Left lung (tissue), 10 donors: ENCODE data around the gene NSD1. TPM values are rescaled to one million over a fixed set of nuclear protein-coding genes. Genes with fewer than 3 reads are reported as not detected.

Experiments used
- ATAC-seq: fragments of 200-7000 bp; cut with Tn5 transposase; one replicate; pipeline ENCODE4 v1.9.1; 2020; ENCODE audit warnings: moderate library complexity
- DNase-seq, 4 donors: peaks; one replicate each; pipeline ENCODE4 v3.0.0-alpha.2; 2013 to 2020
- H3K27ac ChIP-seq, 2 donors: fragments of 200-600 bp; sonication (generic) in 1 of 2; one replicate each; pipeline versions ENCODE4 v1.5.0 to v1.8.0; 2020 to 2021
- H3K27me3 ChIP-seq, 2 donors: fragments of 200-600 bp; sonication (generic) in 1 of 2; one replicate each; pipeline versions ENCODE4 v1.5.0 to v1.8.0; 2020 to 2021
- H3K36me3 ChIP-seq, 2 donors: fragments of 200-600 bp; sonication (generic) in 1 of 2; one replicate each; pipeline versions ENCODE4 v1.5.0 to v1.8.0; 2020 to 2021
- H3K4me1 ChIP-seq, 2 donors: fragments of 200-600 bp; one replicate each; pipeline ENCODE4 v1.8.0; 2021
- H3K4me3 ChIP-seq, 2 donors: fragments of 200-600 bp; sonication (generic) in 1 of 2; one replicate each; pipeline versions ENCODE4 v1.5.0 to v1.8.0; 2020 to 2021; ENCODE audit warnings: mild to moderate bottlenecking in 1 of 2
- H3K9me3 ChIP-seq, 2 donors: fragments of 200-600 bp; sonication (generic) in 1 of 2; one replicate each; pipeline versions ENCODE4 v1.5.0 to v1.8.0; 2020 to 2021
- CTCF ChIP-seq, 2 donors: fragments of 200-600 bp; sonication (generic) in 1 of 2; IDR thresholded peaks; one replicate each; pipeline versions ENCODE4 v1.5.0 to v1.8.0; 2021; ENCODE audit warnings: antibody characterized with exemption in 2 of 2
- intact Hi-C, 2 donors: fragments of 100-400 bp; cut with DNase I; formaldehyde crosslinking; loops; one replicate each; pipeline versions ENCODE4 v1.11.2 to v1.14.2; 2022
- polyA plus RNA-seq, 6 donors: library from polyadenylated mRNA; unstranded; fragments of 120-200 nt; gene quantifications; one replicate each; pipeline ENCODE4 v1.2.1, GENCODE V29; 2013; ENCODE audit not compliant: insufficient read length in 6 of 6
- total RNA-seq, 2 donors: library from RNA; stranded (reverse); fragmentation: NEBNext Ultra II Directional; extraction: Animal tissue kit (Norgen Biotek cat#: 25700); gene quantifications; one replicate each; pipeline ENCODE4 v1.2.1, GENCODE V29; 2021
- donor health status: DM: no; HTN: yes; CAD: no.
- donor health status: DM: no; HTN: no; CAD: no.

Gene NSD1
- total and polyA plus RNA-seq, 8 donors, result 45.8 to 79.7 (median 54.1) TPM

GRCh38 chr5:177332031-177332895 lies 198.7 kb downstream of the NSD1 start:
- H3K4me1 ChIP-seq, result peaks cover 0 to 10% of the 10 kb centered on the region in 2 donors
- peak in 1 of 4 donors; percentile 61 for DNase-seq

GRCh38 chr5:177332896-177333260 lies 199.3 kb downstream of the NSD1 start:
- intact Hi-C loops, result no loop called here
- H3K36me3 ChIP-seq, result peaks cover 0 to 93% of the 10 kb centered on the region in 2 donors
- H3K27ac ChIP-seq, result no peak overlapping the region
- H3K9me3 ChIP-seq, result no peaks in the 10 kb centered on the region
- no peaks in the 10 kb centered on the region for H3K27me3 ChIP-seq
- ATAC-seq (no peak), DNase-seq (peak in 1 of 4 donors; percentile 66)
- TF ChIP-seq CTCF (IDR thresholded peaks at IDR 0.05), result no peak
- H3K4me1 ChIP-seq, result peaks cover 0 to 8% of the 10 kb centered on the region in 2 donors
- no peak overlapping the region for H3K4me3 ChIP-seq

More at GRCh38 chr5:177332031-177332895, 198.7 kb downstream of the NSD1 start:
- Histone ChIP-seq H3K4me3 (no peak overlapping the region), H3K27ac (no peak overlapping the region), H3K27me3 (no peaks in the 10 kb centered on the region), H3K36me3 (peaks cover 0 to 91% of the 10 kb centered on the region in 2 donors), H3K9me3 (no peaks in the 10 kb centered on the region)
- intact Hi-C loops, result no loop called here
- TF ChIP-seq CTCF (IDR thresholded peaks at IDR 0.05), result no peak
- ATAC-seq, result no peak

GRCh38 chr5:177333420-177334154 lies 200.0 kb downstream of the NSD1 start:
- Histone ChIP-seq H3K4me3 (no peak overlapping the region), H3K9me3 (no peaks in the 10 kb centered on the region), H3K27me3 (no peaks in the 10 kb centered on the region), H3K36me3 (peaks cover 0 to 96% of the 10 kb centered on the region in 2 donors), H3K27ac (no peak overlapping the region), H3K4me1 (peaks cover 0 to 9% of the 10 kb centered on the region in 2 donors)
- intact Hi-C loops, result no loop called here
- DNase-seq (peak in 1 of 4 donors; percentile 33), ATAC-seq (no peak)
- no peak for TF ChIP-seq CTCF (IDR thresholded peaks at IDR 0.05)

GRCh38 chr5:177334155-177334551 lies 200.6 kb downstream of the NSD1 start:
- no peak for TF ChIP-seq CTCF (IDR thresholded peaks at IDR 0.05)
- ATAC-seq (no peak), DNase-seq (peak in 1 of 4 donors; percentile 55)
- Histone ChIP-seq H3K27me3 (no peaks in the 10 kb centered on the region), H3K9me3 (no peaks in the 10 kb centered on the region), H3K36me3 (peaks cover 0 to 99% of the 10 kb centered on the region in 2 donors), H3K27ac (no peak overlapping the region), H3K4me3 (no peak overlapping the region), H3K4me1 (peaks cover 0 to 15% of the 10 kb centered on the region in 2 donors)
- intact Hi-C loops, result no loop called here
